Stomach smooth muscle (tissue), 2 donors: Measurements from ENCODE around the gene HES3.

ENCODE experiments used
- H3K27ac ChIP-seq: one replicate; pipeline ENCODE4 v1.7.0; 2013; ENCODE audit warnings: mild to moderate bottlenecking, low read length, inconsistent platforms
- H3K27me3 ChIP-seq, 2 donors: one replicate each; pipeline ENCODE4 v1.7.0; 2013; ENCODE audit warnings: low read length in 2 of 2; ENCODE audit not compliant: insufficient read depth in 2 of 2, control insufficient read depth in 1 of 2
- H3K36me3 ChIP-seq, 2 donors: one replicate each; pipeline ENCODE4 v1.7.0; 2013; ENCODE audit warnings: low read length in 2 of 2; ENCODE audit not compliant: control insufficient read depth in 2 of 2, insufficient read depth in 2 of 2
- H3K4me1 ChIP-seq: one replicate; pipeline ENCODE4 v1.7.0; 2013; ENCODE audit warnings: low read length; ENCODE audit not compliant: control insufficient read depth, insufficient read depth
- H3K4me3 ChIP-seq, 2 donors: one replicate each; pipeline ENCODE4 v1.7.0; 2013; ENCODE audit warnings: low read length in 2 of 2
- H3K9ac ChIP-seq, 2 donors: one replicate each; pipeline ENCODE4 v1.7.0; 2013; ENCODE audit warnings: low read length in 2 of 2, mild to moderate bottlenecking in 1 of 2
- H3K9me3 ChIP-seq, 2 donors: one replicate each; pipeline ENCODE4 v1.7.0; 2013; ENCODE audit warnings: low read length in 2 of 2; ENCODE audit not compliant: control insufficient read depth in 2 of 2
- donor health status: healthy.
- donor health status: Pancreatic carcinoma.

HES3 gene, protein sequence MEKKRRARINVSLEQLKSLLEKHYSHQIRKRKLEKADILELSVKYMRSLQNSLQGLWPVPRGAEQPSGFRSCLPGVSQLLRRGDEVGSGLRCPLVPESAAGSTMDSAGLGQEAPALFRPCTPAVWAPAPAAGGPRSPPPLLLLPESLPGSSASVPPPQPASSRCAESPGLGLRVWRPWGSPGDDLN

DNA sequence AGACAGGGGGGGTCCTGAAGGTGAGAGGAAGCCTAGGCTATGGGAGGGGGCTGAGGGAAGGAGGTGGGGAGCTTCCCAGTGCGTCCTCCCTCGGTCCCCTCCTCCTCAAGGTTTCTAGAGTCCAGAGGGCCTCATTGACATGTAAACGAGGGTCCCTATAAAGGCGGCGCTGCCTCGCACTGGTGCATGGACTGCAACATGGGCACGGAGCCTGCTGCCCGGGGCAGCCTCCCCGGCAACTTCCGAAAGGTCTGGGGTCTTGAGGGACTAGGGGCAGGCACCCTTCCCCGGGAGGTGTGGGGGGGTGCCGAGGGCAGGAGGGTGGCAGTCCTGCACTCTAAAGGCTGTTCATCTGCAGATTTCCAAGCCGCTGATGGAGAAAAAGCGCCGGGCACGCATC is at the start of gene HES3:
HES3 (plus strand) TSS at position 187 of the 400 bp plus-strand sequence; CDS start at position 374, 187 bp downstream.
- Histone ChIP-seq H3K4me3 (no peak within 1 kb of the TSS), H3K36me3 (no peaks in the 10 kb centered on the region), H3K27ac (no peak within 1 kb of the TSS), H3K27me3 (peaks cover 68 to 81% of the 10 kb centered on the region in 2 donors), H3K4me1 (peaks cover 27% of the 10 kb centered on the region), H3K9ac (no peak within 1 kb of the TSS), H3K9me3 (no peaks in the 10 kb centered on the region)

DNA sequence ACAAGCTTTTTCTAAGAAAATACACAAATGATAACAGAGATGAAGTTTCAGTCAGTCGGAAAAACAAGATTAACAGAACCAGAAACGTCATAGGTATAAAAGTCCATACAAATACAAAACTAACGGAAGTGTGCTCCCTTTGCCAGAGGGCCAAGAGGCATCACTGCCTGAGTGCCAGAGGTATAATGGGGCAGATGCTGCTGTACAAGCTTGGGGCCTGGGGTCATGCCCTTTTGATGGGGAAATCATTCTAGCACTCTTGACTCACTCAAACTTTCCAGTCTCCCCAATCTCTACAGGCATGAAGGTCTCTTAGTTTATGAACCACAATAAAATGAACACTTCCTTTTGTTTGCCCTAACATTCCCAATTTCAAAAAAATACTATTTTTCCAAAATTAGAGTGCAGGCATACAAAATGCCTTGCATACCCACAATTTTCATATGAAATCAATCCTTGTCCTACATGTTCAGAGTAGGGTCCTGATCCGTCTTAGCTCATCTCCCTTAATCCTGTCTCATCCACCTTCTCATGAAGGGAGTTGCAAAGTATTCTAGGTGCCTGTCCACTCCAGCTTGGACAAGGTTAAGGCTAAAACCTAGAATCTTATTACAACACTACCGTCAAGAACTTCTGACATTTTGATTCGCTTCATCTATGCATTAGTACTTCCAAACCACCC is 46.1 kb upstream of the HES3 start:
- Histone ChIP-seq H3K27ac (no peak overlapping the region), H3K4me1 (peaks cover 22% of the 10 kb centered on the region), H3K9ac (peak overlapping the region; percentile 93 to 96), H3K36me3 (peaks cover 18 to 27% of the 10 kb centered on the region in 2 donors), H3K27me3 (no peaks in the 10 kb centered on the region), H3K4me3 (peak overlapping the region; percentile 89 to 94), H3K9me3 (no peaks in the 10 kb centered on the region)

DNA sequence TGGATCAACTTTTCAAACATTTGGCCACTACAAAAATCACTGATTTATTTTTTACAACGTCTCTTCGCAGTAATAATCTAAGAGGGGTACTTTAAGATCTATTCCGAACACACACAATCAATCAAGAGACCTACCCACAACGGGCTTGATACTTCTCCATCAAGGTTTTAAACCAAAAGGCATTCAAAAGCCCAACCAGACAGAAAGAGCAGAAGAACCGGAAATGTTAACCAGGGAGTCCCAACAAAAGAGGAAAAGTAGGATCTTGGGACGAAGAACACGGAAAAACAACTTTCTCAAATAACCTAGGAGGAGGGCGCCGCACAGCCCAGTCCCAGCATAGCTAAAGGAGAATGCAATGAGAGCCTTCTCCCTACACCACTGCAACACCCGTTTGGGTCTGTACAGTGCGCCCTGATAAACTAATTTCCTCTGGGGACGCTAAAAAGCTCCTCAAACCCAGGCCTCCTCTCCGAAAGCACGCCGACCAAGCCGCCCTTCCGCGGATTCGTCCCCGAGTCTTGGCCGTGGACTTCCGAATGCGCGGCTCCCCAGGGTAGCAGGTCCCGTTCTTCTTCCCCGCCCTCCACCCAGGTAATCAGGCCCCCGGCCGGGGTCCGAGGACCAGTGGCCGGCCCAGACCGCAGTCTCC is 45.2 kb upstream of the HES3 start:
- no peaks in the 10 kb centered on the region for H3K27me3 ChIP-seq
- H3K9me3 ChIP-seq = no peaks in the 10 kb centered on the region
- H3K9ac ChIP-seq = peak overlapping the region; percentile 93 to 96
- peaks cover 11 to 20% of the 10 kb centered on the region in 2 donors for H3K36me3 ChIP-seq
- peak overlapping the region; percentile 90 for H3K27ac ChIP-seq
- H3K4me3 ChIP-seq = peak overlapping the region; percentile 89 to 94
- H3K4me1 ChIP-seq = peaks cover 22% of the 10 kb centered on the region

DNA sequence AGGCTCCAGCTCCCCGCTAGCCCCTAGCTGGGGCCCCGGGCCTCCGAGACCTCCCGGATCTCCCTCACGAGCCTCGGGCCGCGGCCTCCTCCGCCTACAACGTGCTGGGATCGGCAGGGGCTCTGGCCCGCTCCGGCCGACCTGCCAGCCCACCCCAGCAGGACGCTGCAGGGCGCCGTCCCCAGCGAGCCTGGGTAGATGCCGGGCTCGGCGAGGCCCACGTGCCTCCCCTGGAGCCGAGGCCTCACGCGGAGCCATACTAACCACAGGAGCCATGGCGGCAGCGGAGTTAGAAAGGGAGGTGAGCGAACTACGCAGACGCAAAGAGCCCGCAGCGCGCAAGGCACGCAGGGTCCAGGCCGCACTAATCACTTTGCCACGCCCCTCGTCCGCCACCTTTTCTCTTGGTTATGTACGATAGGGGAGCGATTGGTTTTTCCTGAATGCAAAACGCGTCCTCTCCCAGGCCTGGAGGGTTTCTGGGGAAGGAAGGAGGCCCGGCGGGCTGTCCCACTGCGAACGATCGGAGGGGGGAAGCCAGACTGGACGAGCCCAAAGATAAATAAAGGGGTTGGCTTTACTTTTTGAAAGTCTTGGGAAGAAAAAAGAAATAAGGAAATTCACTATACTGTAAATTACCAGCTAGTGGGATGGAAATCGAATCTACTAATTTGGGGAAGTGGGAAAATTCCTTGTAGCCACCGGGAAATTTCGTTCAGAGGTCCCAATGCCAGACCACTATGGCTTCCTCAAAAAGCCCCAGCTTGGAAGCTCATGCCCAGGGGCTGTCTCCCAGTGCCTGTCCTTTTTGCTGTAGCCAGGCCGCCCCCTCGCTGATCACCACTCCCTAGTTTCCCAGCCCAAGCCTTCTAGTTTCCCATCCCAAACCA is 44.4 kb upstream of the HES3 start, which contains the start of gene RPL22:
RPL22 (minus strand) TSS at position 298 of the 890 bp plus-strand sequence; CDS start at position 276, 22 bp downstream.
- H3K4me1 ChIP-seq = peaks cover 22% of the 10 kb centered on the region
- peak within 1 kb of the TSS; percentile 90 for H3K27ac ChIP-seq
- H3K4me3 ChIP-seq = peak within 1 kb of the TSS; percentile 89 to 94
- H3K27me3 ChIP-seq = no peaks in the 10 kb centered on the region
- peaks cover 3 to 13% of the 10 kb centered on the region in 2 donors for H3K36me3 ChIP-seq
- no peaks in the 10 kb centered on the region for H3K9me3 ChIP-seq
- peak within 1 kb of the TSS; percentile 93 to 96 for H3K9ac ChIP-seq

DNA sequence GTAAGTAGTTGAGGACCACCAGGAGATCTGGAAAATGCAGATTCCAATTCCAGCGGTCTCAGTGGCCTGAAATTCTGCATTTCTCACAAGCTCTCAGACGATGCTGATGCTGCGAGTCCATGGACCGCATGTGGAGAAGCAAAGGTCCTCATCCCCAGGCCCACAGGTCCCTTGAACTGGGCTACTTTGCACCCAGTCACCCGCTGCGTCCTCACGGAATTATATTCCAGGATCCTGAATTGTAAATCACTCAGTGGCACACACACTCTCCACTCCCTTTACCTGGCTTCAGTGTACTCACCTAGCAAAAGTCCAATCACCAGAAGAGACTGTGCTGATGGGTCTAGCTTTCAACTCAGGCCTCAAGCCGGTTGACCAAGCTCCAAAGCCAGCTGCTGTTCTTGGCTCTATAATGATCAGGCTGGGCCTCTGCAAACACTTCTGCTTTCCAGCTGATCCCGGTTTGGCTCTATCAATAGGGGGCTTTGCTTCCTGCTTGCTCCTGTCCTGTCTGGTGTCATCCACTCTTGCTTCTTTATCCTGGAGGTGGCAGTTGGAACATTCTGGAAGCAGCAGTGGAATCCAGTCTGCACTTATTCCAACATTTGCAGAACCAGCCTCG is 43.7 kb upstream of the HES3 start:
- Histone ChIP-seq H3K4me3 (peak overlapping the region; percentile 65 to 94), H3K9ac (peak overlapping the region; percentile 93 to 96)

DNA sequence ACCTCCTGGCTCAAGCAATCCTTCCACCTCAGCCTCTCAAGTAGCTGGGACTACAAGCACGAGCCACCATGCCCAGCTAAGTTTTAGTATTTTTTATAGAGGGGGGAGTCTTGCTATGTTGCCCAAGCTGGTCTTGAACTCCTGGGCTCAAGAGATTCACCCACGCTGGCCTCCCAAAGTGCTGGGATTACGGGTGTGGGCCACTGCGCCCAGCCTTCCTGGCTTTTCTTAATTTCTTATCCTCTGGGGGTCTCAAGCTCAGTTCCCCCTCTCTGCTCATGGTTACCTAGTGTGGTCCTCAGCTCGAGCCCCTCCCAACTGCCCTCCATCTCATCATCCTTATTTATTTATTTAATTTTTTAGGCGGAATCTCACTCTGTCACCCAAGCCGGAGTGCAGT is 41.7 kb upstream of the HES3 start:
- no peaks in the 10 kb centered on the region for H3K9me3 ChIP-seq
- H3K27ac ChIP-seq = no peak overlapping the region
- H3K9ac ChIP-seq = no peak overlapping the region
- peaks cover 0 to 3% of the 10 kb centered on the region in 2 donors for H3K36me3 ChIP-seq
- no peak overlapping the region for H3K4me3 ChIP-seq
- H3K4me1 ChIP-seq = peaks cover 44% of the 10 kb centered on the region
- no peaks in the 10 kb centered on the region for H3K27me3 ChIP-seq

More for the DNA sequence above, 43.7 kb upstream of the HES3 start:
- no peaks in the 10 kb centered on the region for H3K27me3 ChIP-seq
- peak overlapping the region; percentile 90 for H3K27ac ChIP-seq
- H3K9me3 ChIP-seq = no peaks in the 10 kb centered on the region
- peaks cover 28% of the 10 kb centered on the region for H3K4me1 ChIP-seq
- H3K36me3 ChIP-seq = peaks cover 0 to 13% of the 10 kb centered on the region in 2 donors

DNA sequence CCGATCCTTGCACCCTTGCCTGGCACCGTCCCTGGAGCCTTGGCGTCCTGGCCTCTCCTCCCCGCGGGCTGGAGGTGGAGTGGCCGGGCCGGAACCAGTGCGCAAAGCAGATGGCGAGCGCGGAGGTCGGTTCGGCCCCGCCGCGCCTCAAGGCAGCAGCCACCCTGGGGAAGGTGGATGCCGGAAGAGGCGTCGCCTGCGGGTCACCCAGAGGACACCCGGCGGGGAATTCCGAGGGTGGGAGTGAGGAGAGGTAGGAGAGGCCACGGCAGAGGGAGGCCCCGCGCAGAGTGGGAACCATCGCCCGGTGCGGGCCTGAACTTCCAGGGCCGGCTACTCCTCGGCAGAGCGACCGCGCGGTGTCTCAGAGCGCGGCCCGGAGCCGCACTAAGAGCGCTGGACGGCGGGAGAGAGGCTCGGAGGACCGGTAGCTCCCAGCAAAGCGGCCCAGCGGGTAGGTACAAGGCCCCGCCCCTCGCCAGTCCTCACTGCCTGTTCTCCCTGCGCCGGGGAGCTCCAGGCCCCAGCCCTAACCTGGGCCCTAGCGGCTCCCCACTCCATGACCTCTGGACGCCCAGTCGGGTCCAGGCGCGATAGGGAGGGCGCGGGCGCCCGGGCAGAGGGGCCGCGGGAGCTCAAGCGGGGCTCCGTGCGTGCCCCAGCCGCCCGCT is 38.0 kb upstream of the HES3 start, which contains the start of gene RNF207:
RNF207 (plus strand) TSS at position 271 of the 671 bp plus-strand sequence. CDS start 417 bp downstream, outside the sequence.
- Histone ChIP-seq H3K4me1 (peaks cover 40% of the 10 kb centered on the region), H3K36me3 (no peaks in the 10 kb centered on the region), H3K9me3 (no peaks in the 10 kb centered on the region), H3K9ac (peak within 1 kb of the TSS; percentile 57 to 66), H3K27ac (peak within 1 kb of the TSS; percentile 46), H3K4me3 (peak within 1 kb of the TSS; percentile 59 to 75), H3K27me3 (no peaks in the 10 kb centered on the region)

DNA sequence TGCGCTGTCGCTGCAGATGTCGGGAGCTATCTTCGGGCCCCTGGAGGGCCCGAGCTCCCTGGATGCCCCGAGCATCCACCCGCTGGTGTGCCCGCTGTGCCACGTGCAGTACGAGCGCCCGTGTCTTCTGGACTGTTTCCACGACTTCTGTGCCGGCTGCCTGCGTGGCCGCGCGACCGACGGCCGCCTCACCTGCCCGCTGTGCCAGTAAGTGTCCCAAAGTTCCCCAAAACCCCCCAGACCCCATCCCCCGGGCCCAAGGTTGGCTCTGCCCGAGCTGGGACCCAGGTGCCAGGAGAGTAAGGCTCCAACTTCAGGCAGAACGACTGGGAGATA is 37.5 kb upstream of the HES3 start:
- H3K9me3 ChIP-seq = no peaks in the 10 kb centered on the region
- H3K9ac ChIP-seq = peak overlapping the region in 1 of 2 donors; percentile 57
- no peaks in the 10 kb centered on the region for H3K27me3 ChIP-seq
- no peak overlapping the region for H3K27ac ChIP-seq
- peaks cover 40% of the 10 kb centered on the region for H3K4me1 ChIP-seq
- no peaks in the 10 kb centered on the region for H3K36me3 ChIP-seq
- H3K4me3 ChIP-seq = peak overlapping the region; percentile 59 to 75

DNA sequence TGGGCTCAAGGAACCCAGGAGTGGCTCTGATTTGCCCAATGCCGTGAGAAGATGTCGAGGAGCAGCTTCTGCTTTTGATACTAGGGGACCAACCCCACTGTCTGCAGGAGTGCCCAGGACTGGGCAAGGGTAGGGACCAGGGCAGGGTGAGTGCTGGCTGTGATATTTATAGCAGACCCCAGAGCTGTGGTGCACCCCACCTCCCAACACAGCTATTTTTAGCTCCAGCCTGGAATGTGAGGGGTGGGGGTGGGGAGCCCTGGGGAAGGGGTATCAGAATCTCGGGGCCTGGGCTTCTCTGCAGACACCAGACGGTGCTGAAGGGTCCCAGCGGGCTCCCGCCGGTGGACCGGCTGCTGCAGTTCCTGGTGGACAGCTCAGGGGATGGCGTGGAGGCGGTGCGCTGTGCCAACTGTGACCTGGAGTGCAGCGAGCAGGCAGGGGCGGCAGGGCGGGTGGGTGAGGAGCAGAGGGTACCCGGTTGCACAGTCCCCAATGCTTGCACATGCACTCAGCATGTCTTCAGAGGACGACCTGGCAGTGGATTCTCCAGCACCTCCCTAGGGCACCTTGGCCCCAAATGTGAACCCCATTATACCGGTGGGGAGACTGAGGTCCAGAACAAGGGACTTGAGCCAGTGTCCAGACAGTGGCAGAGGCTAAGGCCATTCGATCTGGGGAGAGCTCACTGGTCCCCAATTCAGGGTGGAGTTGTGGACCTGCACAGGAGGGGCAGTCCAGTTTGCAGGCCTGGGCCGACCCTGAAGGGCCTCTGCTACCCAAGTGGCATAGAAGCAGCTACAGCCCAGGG is 36.7 kb upstream of the HES3 start:
- no peaks in the 10 kb centered on the region for H3K27me3 ChIP-seq
- peaks cover 40% of the 10 kb centered on the region for H3K4me1 ChIP-seq
- peaks cover 0 to 3% of the 10 kb centered on the region in 2 donors for H3K36me3 ChIP-seq
- H3K27ac ChIP-seq = no peak overlapping the region
- peak overlapping the region in 1 of 2 donors; percentile 57 for H3K9ac ChIP-seq
- no peaks in the 10 kb centered on the region for H3K9me3 ChIP-seq
- peak overlapping the region in 1 of 2 donors; percentile 75 for H3K4me3 ChIP-seq
